IPS-18c (cell line): ENCODE data around the gene ANKRD29.
A peak's percentile ranks its signal among the peaks of the same experiment; 100 is the strongest.
"Not testable (repeated sequence)": the region's sequence is repeated elsewhere in the genome, so short reads cannot be mapped to it uniquely, and the experiment has no call there.

Experiments
- H3K4me3 ChIP-seq: 2 replicates; pipeline ENCODE4 v1.7.0; 2013; ENCODE audit warnings: low read depth, mild to moderate bottlenecking, low read length, moderate library complexity; ENCODE audit not compliant: insufficient read depth
- H3K9me3 ChIP-seq: one replicate; pipeline ENCODE4 v1.6.1; 2013; ENCODE audit warnings: mild to moderate bottlenecking, low read length, moderate library complexity; ENCODE audit not compliant: control insufficient read depth, insufficient read depth

Gene ANKRD29

DNA sequence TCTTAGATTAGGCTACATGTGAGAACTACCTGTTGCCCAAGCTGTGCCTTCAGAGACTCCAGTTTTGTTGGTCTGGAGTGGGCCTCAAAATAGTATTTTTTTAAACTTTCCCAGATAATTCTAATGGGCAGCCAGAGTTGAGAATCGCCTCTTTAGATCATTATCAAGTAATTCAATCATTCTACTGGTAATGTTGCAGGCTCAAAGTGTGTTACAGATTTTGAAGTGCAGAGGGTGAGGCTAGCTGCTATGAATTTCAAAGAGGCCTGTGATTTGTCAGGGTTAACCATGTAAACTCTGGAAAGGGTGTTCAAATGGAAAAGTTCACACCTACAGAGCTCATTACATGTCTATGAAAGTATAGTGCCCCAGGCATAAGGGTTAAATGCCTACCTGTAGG is 30.1 kb downstream of the ANKRD29 start:
- no peak overlapping the region for H3K4me3 ChIP-seq
- no peaks in the 10 kb centered on the region for H3K9me3 ChIP-seq

DNA sequence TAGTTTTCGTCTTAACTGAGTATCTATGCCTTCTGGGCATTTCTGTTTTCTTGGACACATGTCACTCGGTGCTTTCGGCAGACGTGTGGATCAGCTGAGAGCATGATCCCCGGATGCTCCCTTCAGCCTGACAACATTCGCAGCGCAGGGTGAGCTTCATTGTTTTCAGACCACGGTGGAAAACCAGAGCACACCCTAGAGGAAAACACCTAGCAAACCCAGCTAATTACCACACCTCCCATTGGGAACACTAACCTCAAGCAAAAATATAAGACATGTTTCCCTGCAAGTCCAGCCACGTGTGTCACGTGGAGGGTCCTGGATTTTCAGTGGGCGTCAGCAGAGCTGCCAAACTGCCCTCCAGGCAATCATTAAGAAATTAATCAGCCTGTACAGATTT is 31.0 kb downstream of the ANKRD29 start:
- H3K9me3 ChIP-seq = no peaks in the 10 kb centered on the region
- H3K4me3 ChIP-seq = no peak overlapping the region

DNA sequence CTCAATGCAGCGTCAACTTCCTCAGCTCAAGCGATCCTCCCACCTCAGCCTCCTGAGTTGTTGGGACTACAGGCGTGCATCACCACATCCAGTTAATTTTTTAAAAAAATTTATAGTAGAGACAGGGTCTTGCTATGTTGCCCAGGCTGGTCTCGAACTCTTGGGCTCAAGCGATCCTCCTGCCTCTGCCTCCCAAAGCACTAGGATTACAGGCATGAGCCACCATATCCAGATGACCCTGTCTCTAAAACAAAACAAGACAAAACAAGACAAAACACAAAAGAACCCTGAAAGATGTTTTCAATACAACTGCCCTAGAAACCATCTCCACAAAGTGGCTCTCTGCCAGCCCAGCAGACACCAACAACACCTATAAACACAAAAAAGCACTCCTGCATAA is 31.4 kb downstream of the ANKRD29 start:
- H3K9me3 ChIP-seq = no peaks in the 10 kb centered on the region
- H3K4me3 ChIP-seq = no peak overlapping the region

DNA sequence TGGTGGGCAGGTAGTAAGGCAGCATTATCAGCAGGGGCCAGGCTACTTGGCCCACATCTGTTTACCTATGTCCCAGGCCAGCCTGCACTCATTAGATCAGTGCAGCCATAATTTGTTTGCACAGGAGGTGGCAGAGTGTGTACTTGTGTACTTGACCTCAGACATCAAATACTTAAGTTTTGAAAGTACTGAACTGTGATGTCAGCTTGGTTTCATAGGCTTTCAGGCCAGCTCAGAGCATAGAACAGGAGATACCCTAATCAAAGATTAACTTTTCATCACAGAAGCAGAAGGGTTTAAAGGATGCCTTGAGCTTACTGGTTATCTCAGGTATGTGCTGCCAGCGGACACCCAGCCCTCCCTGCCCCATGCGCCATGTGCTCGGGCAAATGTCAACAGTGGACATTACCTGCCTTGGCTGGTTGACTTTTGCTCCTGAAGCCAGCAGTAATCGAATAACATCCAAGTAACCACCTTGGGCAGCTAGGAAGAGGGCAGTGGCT is 33.2 kb downstream of the ANKRD29 start:
- H3K9me3 ChIP-seq = no peaks in the 10 kb centered on the region
- no peak overlapping the region for H3K4me3 ChIP-seq

DNA sequence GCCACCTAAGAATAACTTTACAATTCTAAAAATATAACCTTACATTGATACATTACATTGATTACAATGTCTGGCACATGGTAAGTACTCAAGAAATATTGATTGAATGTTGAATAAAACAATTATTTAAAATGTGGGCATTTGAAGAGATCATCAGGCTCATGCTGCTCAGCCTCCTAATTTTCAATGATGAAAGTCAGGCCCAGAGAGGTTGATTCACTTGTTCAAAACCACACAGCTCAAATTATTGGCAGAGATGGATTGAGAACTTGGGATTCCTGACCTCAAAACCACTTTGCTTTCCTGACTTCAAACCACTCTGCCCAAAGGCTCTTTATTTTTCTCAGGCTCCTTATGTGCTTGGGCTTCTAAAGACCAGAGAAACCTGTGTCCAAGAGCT is 34.7 kb downstream of the ANKRD29 start:
- H3K9me3 ChIP-seq = no peaks in the 10 kb centered on the region
- no peak overlapping the region for H3K4me3 ChIP-seq

DNA sequence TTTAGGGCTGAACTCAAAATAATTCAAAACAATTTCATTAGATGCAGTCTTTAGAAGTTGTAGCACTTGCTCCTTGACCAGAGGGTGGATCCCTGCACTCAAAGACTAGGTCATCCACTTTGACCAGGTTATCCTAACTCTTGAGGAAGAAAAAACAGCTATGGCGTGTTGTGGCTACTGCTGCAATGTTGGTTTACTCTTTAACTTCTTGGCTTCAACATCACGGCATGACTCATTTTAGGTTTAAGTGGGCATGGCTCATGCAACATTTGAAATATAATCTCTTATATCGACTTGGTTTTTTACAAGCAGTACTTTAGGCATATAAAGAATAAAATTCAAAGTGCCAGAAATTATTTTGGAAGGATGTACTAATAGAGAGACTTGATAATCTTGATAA is 35.4 kb downstream of the ANKRD29 start:
- no peaks in the 10 kb centered on the region for H3K9me3 ChIP-seq
- H3K4me3 ChIP-seq = no peak overlapping the region

DNA sequence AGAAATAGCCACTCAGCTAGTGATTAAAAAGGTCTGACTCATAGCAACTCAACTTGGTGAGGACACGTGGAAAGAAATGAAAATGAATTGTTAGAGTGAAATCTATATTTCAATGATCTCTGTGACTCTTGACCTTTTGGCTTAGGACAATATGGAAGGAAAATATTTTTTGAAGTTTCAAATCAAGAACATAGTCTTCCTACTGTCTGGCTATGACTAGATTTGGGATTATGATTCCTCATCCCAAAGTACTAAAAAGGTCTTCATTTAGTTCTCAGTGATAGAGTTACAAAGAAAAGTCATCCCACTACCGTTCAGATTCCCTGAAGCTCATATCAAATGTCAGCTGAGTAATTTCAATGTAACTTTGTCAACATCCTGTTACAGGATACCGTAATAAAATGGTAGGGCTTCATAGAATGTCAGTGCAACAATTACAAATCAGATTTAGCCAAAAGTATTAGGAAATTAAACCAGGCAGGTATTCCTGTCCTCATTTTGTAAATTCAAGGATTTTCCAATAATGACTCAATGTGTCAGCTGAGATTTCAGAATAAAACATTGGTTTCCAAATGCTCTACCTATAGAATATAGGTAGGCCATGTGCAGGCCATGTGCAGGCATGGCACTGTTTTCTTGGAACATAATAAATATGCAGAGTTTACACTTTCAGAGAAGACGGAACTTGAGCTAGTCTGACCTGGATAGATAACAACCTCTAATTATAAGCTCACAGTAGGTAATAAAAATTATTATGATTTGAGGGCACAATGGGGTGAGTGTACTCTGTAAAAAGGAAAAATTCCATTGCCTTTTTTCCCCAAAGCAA is 36.0 kb downstream of the ANKRD29 start:
- Histone ChIP-seq H3K9me3 (no peaks in the 10 kb centered on the region), H3K4me3 (no peak overlapping the region)

DNA sequence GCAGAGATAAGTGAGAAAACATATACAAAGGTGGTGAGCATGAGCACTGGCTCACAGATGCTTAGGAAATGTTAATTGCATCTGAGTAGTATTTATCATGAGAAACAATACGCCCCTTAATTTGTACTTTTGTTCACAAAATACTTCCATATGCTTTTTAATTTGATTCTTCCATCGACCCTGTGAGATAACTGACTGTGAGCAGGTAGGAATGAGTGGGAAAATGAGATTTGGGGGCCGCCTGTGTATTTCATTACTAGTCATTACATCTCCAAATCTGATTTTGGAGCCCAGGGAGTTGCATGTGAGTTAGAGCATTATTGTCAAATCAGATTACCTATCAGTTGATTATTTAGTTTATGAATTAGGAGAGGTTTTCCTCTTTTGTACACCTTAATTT is 39.7 kb downstream of the ANKRD29 start:
- Histone ChIP-seq H3K9me3 (peaks cover 2% of the 10 kb centered on the region), H3K4me3 (no peak overlapping the region)

DNA sequence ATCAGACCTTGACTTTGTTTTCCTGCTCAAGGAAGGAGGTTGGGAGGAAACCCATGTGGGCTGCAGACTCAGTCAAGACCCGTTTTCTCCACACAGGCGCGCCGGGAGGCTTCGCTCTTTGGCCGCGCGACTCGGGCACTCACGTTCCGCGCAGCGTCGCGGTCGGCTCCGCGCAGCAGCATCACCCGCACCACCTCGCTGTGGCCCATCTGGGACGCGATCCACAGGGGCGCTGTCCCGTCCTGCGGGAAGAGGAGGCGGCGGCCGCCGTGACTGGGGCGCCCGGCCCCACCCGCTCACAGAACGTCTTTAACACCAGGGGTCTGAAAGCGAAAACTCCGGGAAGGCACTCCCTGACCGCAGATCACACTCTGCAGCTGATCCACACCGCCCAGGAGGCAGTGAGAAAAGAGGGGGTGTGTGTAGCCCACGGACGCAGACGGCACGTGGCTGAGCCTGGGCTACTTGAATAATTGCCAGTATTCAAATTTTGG is 43.3 kb downstream of the ANKRD29 start:
- peak overlapping the region; percentile 61 for H3K4me3 ChIP-seq
- peaks cover 2% of the 10 kb centered on the region for H3K9me3 ChIP-seq

DNA sequence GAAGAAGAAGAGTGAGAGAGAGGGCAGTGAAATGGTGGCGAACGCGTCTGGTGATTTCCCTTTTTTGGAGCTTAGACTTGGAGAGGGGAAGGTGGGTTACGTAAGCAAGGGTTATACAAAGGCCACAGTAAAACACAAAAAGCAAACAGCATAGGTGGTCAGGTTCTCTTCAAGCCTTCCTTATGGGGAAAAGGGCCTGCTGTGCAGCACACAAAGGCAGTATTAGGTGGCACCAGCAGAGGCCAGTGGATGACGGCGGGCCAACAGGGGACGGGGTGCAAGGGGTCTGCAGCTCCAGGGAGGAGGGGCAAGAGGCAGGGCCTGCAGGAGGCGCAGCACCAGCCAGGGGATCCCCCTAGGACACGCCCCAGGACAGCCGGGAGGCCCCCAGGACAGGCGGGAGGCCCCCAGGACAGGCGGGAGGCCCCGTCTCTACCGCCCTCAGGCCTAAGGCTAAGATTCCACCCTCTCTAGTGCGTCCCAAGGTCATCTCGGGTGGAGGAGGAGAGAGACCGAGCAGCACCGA is 43.8 kb downstream of the ANKRD29 start:
- H3K9me3 ChIP-seq = peaks cover 2% of the 10 kb centered on the region
- H3K4me3 ChIP-seq = peak overlapping the region; percentile 61

DNA sequence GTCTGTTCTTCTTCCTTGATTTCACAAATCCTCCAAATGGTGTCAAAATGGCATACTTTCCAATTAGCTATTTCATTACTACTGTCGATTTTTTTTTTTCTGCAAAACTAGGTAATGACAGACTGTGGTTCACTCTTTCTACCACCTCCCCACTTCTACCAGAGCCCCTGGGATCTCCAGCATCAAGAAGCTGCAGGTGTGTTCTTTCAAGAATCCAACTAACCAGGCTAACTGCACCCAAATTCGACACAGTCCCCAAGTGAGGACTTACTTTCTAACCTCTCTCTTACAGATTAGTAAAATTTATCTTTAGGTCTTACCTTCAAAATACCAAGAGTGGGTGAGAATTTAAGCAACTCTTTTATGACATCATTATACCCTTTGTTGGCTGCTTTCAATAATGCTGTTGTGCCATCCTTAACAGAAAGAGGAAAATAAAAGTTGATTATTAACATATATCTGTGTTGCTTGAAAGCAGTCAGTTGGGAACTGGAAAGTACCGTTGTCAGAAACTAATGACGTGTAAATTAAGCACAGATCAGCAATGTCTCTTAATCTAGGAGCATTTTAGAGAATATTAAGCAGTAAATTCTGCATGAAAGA is 45.2 kb downstream of the ANKRD29 start:
- peaks cover 2% of the 10 kb centered on the region for H3K9me3 ChIP-seq
- H3K4me3 ChIP-seq = no peak overlapping the region

DNA sequence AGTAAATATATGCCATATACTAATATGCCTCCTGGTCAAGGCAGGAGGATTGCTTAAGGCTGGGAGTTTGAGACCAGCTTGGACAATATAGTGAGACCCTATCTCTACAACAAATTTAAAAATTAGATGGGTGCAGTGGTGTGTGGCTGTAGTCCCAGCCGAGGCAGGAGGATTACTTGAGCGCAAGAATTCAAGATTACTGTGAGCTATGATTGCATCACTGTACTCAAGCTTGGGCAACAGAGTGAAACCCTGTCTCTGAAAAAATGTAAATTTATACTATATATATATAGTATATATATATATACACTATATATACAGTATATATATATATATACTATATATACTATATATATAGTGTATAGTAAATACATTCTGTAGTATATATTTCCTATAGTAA is 46.5 kb downstream of the ANKRD29 start:
- H3K9me3 ChIP-seq = peaks cover 2% of the 10 kb centered on the region

DNA sequence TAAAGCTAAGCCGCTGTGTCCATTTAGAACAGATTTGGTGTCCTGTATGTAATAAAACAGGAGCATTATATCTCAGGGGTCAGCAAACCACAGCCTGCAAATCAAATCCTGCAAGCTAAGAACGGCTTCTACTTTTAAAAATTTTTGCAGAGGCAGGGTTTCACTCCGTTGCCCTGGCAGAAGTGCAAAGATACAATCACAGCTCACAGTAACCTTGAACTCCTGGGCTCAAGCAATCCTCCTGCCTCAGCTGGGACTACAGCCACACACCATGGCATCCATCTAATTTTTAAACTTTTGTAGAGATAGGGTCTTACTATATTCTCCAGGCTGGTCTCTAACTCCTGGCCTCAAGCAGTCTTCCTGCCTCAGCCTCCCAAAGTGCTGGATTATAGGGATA is 47.8 kb downstream of the ANKRD29 start:
- no peak overlapping the region for H3K4me3 ChIP-seq
- H3K9me3 ChIP-seq = peaks cover 2% of the 10 kb centered on the region

More for the DNA sequence above, 46.5 kb downstream of the ANKRD29 start:
- no peak overlapping the region for H3K4me3 ChIP-seq

DNA sequence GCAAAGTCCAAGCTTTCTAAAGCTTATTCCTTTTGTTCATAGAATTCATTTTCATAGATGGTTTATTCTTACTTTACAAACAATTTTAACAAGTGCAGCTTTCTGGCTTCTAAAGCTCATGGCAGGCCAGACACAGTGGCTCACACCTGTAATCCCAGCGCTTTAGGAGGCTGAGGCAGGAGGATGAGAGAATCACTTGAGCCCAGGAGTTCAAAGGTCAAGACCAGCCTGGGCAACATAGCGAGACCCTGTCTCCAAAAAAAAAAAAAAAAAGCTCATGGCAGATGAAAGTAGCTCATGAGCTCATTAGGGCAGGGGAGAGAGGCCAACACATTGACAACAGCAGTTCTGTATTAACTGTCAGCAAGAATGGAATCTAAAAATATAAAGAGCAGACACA is 48.3 kb downstream of the ANKRD29 start:
- Histone ChIP-seq H3K4me3 (no peak overlapping the region), H3K9me3 (peaks cover under 1% of the 10 kb centered on the region)

DNA sequence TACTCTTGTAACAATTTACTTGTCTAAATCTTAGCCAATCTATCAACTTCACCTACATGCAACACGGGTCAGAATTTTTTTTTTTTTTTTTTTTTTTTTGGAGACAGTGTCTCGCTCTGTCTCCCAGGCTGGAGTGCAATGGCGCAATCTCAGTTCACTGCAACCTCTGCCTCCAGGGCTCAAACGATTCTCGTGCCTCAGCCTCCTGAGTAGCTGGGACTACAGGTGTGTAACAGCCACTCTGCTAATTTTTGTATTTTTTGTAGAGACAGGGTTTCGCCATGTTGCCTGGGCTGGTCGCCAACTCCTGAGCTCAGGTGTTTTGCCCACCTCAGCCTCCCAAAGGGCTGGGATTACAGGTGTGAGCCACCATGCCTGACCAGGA is 49.6 kb downstream of the ANKRD29 start:
- H3K9me3 ChIP-seq, H3K4me3 ChIP-seq: not testable (repeated sequence)

DNA sequence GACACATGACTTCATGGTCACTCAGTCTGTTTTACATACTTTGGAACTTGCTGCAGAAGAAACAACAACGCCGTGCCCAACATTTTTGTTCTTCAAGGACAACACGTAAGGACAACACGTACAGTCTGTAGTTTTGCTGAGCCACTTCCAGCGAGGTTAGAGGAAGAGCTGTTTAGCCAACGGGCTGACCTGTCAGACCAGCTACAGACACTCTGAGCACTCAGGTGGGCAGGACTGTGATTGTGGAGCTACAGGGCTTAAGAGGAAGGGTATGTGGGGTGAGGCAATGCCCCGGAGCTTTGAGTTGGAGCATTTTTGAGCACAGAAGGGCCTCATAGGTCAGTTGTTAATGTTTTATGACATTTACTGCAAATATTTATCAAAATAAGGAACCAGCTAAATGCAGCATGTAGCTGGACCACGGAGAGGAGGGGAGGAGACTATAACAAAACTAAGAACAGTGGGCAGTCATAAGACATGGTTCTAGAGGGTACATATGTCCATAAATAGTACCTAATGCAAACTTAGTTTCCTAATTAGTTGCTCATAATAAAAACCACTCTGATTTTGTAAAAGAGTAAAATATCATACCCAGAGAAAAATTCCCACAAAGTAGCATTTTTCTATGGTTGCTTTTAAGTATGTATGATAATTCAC is 50.1 kb downstream of the ANKRD29 start:
- H3K9me3 ChIP-seq = no peaks in the 10 kb centered on the region

DNA sequence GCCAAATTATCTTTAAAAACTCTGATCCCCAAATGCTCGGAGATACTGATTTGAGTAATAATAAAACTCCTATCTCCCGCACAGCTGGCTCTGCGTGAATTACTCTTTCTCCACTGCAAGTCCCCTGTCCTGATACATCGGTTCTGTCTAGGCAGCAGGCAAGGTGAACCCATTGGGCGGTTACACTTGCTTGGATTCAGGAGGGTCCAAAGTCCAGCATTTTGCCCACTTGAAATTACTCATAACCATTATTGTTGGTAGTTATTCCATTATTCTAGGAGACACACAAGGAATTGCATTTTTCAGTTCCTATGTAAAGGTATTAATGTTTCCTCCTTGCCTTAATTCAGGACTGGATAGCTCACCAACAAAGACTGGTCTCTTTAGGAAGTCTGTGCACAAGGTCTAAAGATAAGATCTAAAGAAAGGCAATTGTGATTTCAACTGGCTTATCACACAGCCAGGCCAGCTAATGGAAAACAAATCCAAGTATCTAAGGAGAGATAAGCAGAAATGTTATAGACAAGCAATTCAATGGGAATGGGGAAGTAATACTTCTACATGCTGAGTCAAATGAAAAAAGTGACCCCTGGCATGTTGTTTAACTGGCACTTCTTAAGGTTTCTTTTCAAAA is 53.2 kb downstream of the ANKRD29 start:
- no peaks in the 10 kb centered on the region for H3K9me3 ChIP-seq
- no peak overlapping the region for H3K4me3 ChIP-seq

More for the DNA sequence above, 50.1 kb downstream of the ANKRD29 start:
- no peak overlapping the region for H3K4me3 ChIP-seq
